GM12878 (cell line): ENCODE data around the gene LHFPL2.

Source experiments
- EP300 ChIP-seq, 2 experiments: fragments of 150-350 bp in 1 of 2; IDR thresholded peaks; 2 replicates each; pipeline ENCODE4 v1.6.1; 2011 to 2012; ENCODE audit warnings: low read depth in 2 of 2, low read length in 2 of 2, borderline replicate concordance in 1 of 2, improper control_type of control experiment in 1 of 2, inconsistent platforms in 1 of 2; ENCODE audit not compliant: control insufficient read depth in 1 of 2
- EZH2 ChIP-seq: IDR thresholded peaks from 2 replicates; pipeline ENCODE4 v1.6.1; 2012; ENCODE audit warnings: low read depth, mild to moderate bottlenecking, control low read depth, inconsistent platforms, low read length, borderline replicate concordance; ENCODE audit not compliant: control insufficient read depth
- FOS ChIP-seq: IDR thresholded peaks from 3 replicates; pipeline ENCODE4 v1.6.1; 2011; ENCODE audit warnings: borderline replicate concordance; ENCODE audit not compliant: insufficient read length; ENCODE audit errors: extremely low read depth

DNA sequence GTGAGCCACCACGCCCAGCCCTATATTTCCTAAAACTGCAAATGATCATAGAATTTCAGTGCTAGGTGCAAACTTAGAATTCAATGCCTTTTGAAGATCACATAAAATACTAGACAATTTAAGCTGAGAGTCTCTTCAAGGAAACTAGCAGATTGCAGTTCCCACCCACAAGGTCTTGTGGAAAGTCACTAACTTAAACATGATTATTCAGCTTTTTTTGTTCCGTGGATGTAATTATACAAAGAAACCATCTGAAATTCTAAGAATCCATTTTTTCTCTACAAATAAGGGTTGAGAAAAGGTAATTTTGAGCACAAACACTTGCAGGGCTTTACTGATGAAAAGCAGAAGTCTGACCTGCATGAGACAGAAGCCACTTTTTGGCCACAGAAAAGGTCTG is 4.5 kb upstream of the LHFPL2 start:
- TF ChIP-seq EZH2 (no peak), EP300 (IDR thresholded peaks at IDR 0.05; ENCODE audit: borderline replicate concordance in 1 of 2, control insufficient read depth in 1 of 2, low read depth in 2 of 2, low read length in 2 of 2) (no peak), FOS (no peak)
